Colonic mucosa (tissue), 4 donors: ENCODE results near the gene VWA5B1. TPM values are rescaled to one million over a fixed set of nuclear protein-coding genes. Genes with fewer than 3 reads are reported as not detected.
A peak's percentile ranks its signal among the peaks of the same experiment; 100 is the strongest.

Experiments
- DNase-seq: peaks from one replicate; pipeline ENCODE4 v3.0.0-alpha.2; 2020
- H3K27ac ChIP-seq: fragments of 200-600 bp; one replicate; pipeline ENCODE4 v1.8.0; 2021
- H3K27me3 ChIP-seq: fragments of 200-600 bp; one replicate; pipeline ENCODE4 v1.8.0; 2021
- H3K36me3 ChIP-seq: fragments of 200-600 bp; one replicate; pipeline ENCODE4 v1.8.0; 2021
- H3K4me1 ChIP-seq: fragments of 200-600 bp; one replicate; pipeline ENCODE4 v1.8.0; 2021; ENCODE audit warnings: mild to moderate bottlenecking
- H3K4me3 ChIP-seq: fragments of 200-600 bp; one replicate; pipeline ENCODE4 v1.8.0; 2021
- H3K9ac ChIP-seq, 2 donors: one replicate each; pipeline ENCODE4 v1.7.0; 2013; ENCODE audit warnings: control low read depth in 2 of 2, low read depth in 2 of 2, low read length in 2 of 2
- H3K9me3 ChIP-seq: fragments of 200-600 bp; one replicate; pipeline ENCODE4 v1.8.0; 2021
- intact Hi-C: fragments of 100-400 bp; cut with DNase I; formaldehyde crosslinking; loops from one replicate; pipeline ENCODE4 v1.14.1; 2022
- total RNA-seq, 2 donors: library from RNA; stranded (reverse); fragmentation: NEBNext Ultra II Directional in 1 of 2; extraction: Animal tissue kit (Norgen Biotek cat#: 25700) in 1 of 2; gene quantifications; one replicate each; pipeline ENCODE4 v1.2.1, GENCODE V29; 2021
- TF ChIP-seq, protein P1 (sequence below): fragments of 200-600 bp; IDR thresholded peaks from one replicate; pipeline ENCODE4 v1.8.0; 2022; ENCODE audit warnings: antibody characterized with exemption, mild to moderate bottlenecking
- donor health status: healthy.
- donor health status: DM: no; HTN: no; CAD: no.
- donor health status: DM: no; HTN: no; CAD: no.

The VWA5B1 gene
- total RNA-seq, 2 donors from 2014 or later: 0.29 to 0.30 TPM

DNA sequence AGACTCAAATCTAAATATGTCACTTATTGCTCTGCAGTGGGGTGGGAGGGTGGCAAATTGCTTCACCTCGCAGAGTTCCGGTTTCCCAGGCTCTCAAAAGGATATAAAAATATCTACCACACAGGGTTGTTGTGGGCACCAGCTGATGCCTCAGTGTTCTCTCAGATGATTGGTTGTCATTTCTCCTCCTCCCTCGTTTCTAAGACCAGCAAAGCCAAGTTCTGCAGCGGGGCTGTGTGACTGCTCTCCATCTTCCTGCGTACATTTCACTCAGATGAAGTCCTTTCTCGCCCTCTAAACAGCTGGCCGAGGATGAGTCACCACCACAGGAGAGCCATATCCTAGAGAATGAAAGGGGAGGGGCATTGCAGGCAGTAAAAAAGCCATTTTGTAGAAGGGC, 35.0 kb upstream of the VWA5B1 start:
- Histone ChIP-seq H3K9ac (peak overlapping the region in 1 of 2 donors; percentile 2), H3K9me3 (no peaks in the 10 kb centered on the region), H3K27me3 (no peaks in the 10 kb centered on the region), H3K36me3 (no peaks in the 10 kb centered on the region), H3K27ac (peak overlapping the region; percentile 62), H3K4me1 (no peaks in the 10 kb centered on the region), H3K4me3 (no peak overlapping the region)
- intact Hi-C loops: no loop called here
- peak; percentile 82 for DNase-seq
- TF ChIP-seq, protein P1, sequence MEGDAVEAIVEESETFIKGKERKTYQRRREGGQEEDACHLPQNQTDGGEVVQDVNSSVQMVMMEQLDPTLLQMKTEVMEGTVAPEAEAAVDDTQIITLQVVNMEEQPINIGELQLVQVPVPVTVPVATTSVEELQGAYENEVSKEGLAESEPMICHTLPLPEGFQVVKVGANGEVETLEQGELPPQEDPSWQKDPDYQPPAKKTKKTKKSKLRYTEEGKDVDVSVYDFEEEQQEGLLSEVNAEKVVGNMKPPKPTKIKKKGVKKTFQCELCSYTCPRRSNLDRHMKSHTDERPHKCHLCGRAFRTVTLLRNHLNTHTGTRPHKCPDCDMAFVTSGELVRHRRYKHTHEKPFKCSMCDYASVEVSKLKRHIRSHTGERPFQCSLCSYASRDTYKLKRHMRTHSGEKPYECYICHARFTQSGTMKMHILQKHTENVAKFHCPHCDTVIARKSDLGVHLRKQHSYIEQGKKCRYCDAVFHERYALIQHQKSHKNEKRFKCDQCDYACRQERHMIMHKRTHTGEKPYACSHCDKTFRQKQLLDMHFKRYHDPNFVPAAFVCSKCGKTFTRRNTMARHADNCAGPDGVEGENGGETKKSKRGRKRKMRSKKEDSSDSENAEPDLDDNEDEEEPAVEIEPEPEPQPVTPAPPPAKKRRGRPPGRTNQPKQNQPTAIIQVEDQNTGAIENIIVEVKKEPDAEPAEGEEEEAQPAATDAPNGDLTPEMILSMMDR: no peak

DNA sequence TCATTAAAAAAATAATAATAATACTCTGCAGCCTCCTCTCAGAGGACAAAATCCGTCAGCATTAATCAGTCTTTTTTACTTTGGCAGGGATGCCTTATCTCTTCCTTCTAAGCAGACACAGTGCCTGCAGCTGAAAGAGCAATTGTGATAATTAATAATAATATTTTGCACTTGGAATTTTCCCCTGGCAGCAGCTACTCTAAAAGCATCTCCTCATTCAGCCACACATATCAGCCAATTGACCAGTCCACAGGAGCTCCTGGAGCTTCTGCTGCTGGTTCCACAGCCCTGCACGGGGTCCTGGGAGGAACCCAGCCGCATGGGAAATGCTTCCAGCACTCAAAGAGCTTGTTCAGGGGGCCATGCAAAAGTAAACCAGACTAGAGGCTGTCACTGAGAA, 31.0 kb upstream of the VWA5B1 start:
- Histone ChIP-seq H3K36me3 (no peaks in the 10 kb centered on the region), H3K27ac (no peak overlapping the region), H3K4me3 (no peak overlapping the region), H3K4me1 (no peaks in the 10 kb centered on the region), H3K9me3 (no peaks in the 10 kb centered on the region), H3K27me3 (no peaks in the 10 kb centered on the region), H3K9ac (no peak overlapping the region)
- intact Hi-C loops: no loop called here
- no peak for DNase-seq
- TF ChIP-seq, protein P1: no peak

DNA sequence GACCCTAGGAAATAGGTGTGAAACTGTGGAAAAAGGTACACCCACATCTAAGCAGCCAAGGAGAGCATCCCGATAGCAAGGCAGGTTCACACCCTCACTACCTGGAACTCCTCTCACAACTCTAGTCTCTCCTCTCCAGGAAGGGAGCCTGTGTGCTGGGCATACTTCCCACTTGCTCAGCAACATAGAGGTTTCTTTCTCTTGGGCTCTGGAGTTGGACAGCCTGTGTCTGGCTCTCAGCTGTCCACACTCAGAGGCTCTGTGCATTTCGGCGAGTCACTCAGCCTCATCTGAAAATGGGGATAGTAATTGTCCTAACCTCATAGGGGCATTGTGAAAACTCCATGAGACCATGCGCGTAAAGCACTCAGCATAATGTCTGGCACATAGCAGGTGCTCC, 29.6 kb upstream of the VWA5B1 start:
- no peaks in the 10 kb centered on the region for H3K9me3 ChIP-seq
- TF ChIP-seq, protein P1: no peak
- intact Hi-C loops: no loop called here
- DNase-seq: no peak
- no peaks in the 10 kb centered on the region for H3K27me3 ChIP-seq
- H3K36me3 ChIP-seq: no peaks in the 10 kb centered on the region
- H3K27ac ChIP-seq: no peak overlapping the region
- H3K4me1 ChIP-seq: no peaks in the 10 kb centered on the region
- H3K4me3 ChIP-seq: no peak overlapping the region
- H3K9ac ChIP-seq: no peak overlapping the region

DNA sequence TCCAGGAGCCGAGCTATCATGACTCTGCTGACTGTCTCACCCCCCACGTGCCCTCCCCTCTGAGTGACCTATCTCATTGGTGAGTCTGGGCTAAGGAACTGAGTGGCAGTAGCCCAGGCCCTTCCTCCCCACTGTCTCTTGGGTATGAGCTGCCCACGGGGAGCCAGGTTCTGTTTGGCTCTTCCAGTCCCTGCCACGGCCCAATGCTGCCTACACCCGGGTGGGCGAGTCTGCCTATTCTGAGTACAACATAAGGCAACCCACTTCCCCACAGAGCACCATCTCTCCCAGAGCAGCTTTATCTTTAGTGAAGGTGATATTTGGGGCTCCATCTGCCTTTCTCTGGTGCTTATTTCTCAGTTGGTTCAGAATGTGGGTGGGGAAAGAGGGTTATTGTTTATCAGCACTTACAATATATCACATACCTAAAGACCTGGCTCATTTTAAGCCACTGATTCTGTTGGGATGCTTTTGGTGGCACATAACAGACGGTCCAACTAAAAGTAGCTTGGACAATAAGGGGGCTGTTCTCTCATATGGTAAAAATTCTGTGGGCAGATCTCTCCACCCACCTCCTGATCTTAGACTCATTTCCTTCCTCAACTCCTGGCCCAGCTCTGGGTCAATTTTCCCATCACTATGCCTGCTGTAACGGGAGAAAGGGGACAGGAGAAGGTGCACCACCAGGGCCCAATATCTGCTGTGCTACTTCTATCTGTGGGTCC, 27.7 kb upstream of the VWA5B1 start:
- Histone ChIP-seq H3K9ac (no peak overlapping the region), H3K27me3 (no peaks in the 10 kb centered on the region), H3K27ac (no peak overlapping the region), H3K4me3 (no peak overlapping the region), H3K36me3 (no peaks in the 10 kb centered on the region), H3K4me1 (no peaks in the 10 kb centered on the region), H3K9me3 (no peaks in the 10 kb centered on the region)
- DNase-seq: no peak
- TF ChIP-seq, protein P1: no peak
- intact Hi-C loops: no loop called here

DNA sequence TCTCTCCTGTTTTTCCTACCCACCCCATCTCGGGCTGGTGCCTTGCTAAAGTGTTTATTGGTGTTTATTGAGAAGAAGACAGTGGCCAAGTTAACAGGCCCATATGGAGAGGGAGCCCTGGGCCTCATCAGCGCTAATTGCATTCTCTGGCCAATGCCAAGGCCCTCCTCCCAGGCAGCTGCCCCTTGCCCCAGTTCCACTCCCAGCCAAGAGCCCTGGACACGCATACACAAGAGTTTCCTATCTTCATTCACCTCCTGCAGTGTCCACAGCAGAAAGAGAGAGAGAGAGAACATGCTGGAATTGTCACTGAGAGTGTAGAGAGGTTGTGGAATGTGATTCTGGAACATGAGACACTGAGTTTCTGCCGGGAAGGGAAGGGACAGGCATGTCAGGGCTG, 25.4 kb upstream of the VWA5B1 start:
- H3K4me3 ChIP-seq: no peak overlapping the region
- no peak overlapping the region for H3K27ac ChIP-seq
- H3K9ac ChIP-seq: peak overlapping the region in 1 of 2 donors; percentile 8
- H3K4me1 ChIP-seq: no peaks in the 10 kb centered on the region
- intact Hi-C loops: no loop called here
- TF ChIP-seq, protein P1: no peak
- H3K36me3 ChIP-seq: no peaks in the 10 kb centered on the region
- DNase-seq: no peak
- no peaks in the 10 kb centered on the region for H3K27me3 ChIP-seq
- H3K9me3 ChIP-seq: no peaks in the 10 kb centered on the region
